Progenitor cell of endocrine pancreas (in vitro differentiated cells): ENCODE measurements around the gene ABHD17C. TPM values are rescaled to one million over a fixed set of nuclear protein-coding genes. Genes with fewer than 3 reads are reported as not detected.

Source experiments
- DNase-seq: peaks from one replicate; pipeline ENCODE4 v3.0.0; 2021; ENCODE audit warnings: low spot score; ENCODE audit not compliant: unreplicated experiment
- H3K27ac Mint-ChIP-seq: 2 replicates; pipeline ENCODE4 v1.8.0; 2021; ENCODE audit warnings: mild to moderate bottlenecking, moderate library complexity, mixed read lengths
- H3K27me3 Mint-ChIP-seq: 2 replicates; pipeline ENCODE4 v1.8.0; 2021; ENCODE audit warnings: mixed read lengths
- H3K36me3 Mint-ChIP-seq: 2 replicates; pipeline ENCODE4 v1.8.0; 2022; ENCODE audit warnings: mixed read lengths; ENCODE audit not compliant: insufficient read depth
- H3K4me1 Mint-ChIP-seq: 2 replicates; pipeline ENCODE4 v1.8.0; 2021; ENCODE audit warnings: low read depth, mixed read lengths
- H3K4me3 Mint-ChIP-seq: 2 replicates; pipeline ENCODE4 v1.8.0; 2021; ENCODE audit warnings: low read depth, mild to moderate bottlenecking, moderate library complexity, mixed read lengths
- H3K9me3 Mint-ChIP-seq: 2 replicates; pipeline ENCODE4 v1.8.0; 2021; ENCODE audit warnings: low read depth, mixed read lengths
- CTCF ChIP-seq: fragments of 200-600 bp; sonication (generic); IDR thresholded peaks from one replicate; pipeline ENCODE4 v1.5.0; 2021; ENCODE audit warnings: antibody characterized with exemption, mild to moderate bottlenecking; ENCODE audit not compliant: unreplicated experiment
- total RNA-seq: library from RNA; stranded (reverse); gene quantifications from 2 replicates; pipeline ENCODE4 v1.2.1, GENCODE V29; 2021

Gene ABHD17C
- total RNA-seq, 1 donor from 2014 or later: 19.8 TPM

DNA sequence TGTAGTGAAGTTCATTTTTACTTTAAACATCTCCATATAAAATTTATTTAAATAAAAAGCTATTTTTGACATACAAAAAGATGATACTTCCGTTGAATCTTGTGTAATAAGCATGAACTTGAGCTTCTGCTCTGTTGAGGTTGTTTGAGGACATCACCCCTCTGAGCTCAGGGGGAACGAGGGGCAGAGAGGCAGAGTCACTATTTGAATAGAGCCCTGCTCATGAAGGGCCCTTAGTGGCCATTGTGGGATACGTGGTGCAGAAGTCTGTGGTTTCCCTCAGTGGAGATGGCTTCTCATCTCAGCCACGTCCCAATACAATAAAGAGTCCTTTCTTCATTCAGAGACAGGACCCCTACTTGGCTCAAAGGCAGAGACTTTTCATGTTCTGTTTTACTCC lies 94.7 kb downstream of the ABHD17C start:
- no peaks in the 10 kb centered on the region for H3K4me1 Mint-ChIP-seq
- peaks cover 23% of the 10 kb centered on the region for H3K27me3 Mint-ChIP-seq
- DNase-seq: no peak
- H3K4me3 Mint-ChIP-seq: no peak overlapping the region
- no peaks in the 10 kb centered on the region for H3K9me3 Mint-ChIP-seq
- TF ChIP-seq CTCF: no peak
- H3K36me3 Mint-ChIP-seq: no peaks in the 10 kb centered on the region
- H3K27ac Mint-ChIP-seq: no peak overlapping the region

GRCh38 chr15:80790236-80790635 lies 95.1 kb downstream of the ABHD17C start:
- Mint-ChIP-seq H3K27ac (no peak overlapping the region), H3K27me3 (peaks cover 21% of the 10 kb centered on the region), H3K4me1 (no peaks in the 10 kb centered on the region), H3K4me3 (no peak overlapping the region), H3K9me3 (no peaks in the 10 kb centered on the region), H3K36me3 (no peaks in the 10 kb centered on the region)
- no peak for TF ChIP-seq CTCF
- no peak for DNase-seq

GRCh38 chr15:80791004-80791403 lies 95.9 kb downstream of the ABHD17C start:
- H3K9me3 Mint-ChIP-seq: no peaks in the 10 kb centered on the region
- peaks cover 21% of the 10 kb centered on the region for H3K27me3 Mint-ChIP-seq
- no peaks in the 10 kb centered on the region for H3K36me3 Mint-ChIP-seq
- no peak overlapping the region for H3K27ac Mint-ChIP-seq
- H3K4me3 Mint-ChIP-seq: no peak overlapping the region
- DNase-seq: no peak
- no peak for TF ChIP-seq CTCF
- peaks cover under 1% of the 10 kb centered on the region for H3K4me1 Mint-ChIP-seq

DNA sequence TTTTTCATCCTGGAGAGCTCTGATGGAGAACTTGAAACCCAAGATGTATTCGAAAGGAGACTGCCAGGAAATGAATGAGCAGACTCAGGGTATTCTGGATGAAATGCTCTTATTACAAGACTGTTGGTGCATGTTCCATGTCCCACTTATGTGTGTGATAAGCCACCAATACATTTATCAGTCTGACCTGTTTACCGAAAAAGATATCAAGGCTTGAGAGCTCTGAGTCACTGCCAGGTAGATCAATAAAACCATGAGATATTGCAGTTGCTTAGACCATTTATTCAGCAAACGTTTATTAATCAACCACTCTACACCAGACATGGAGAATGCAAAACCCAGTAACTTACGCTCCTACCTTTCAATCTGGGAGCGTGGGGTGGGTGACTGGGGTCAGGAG lies 101.3 kb downstream of the ABHD17C start:
- TF ChIP-seq CTCF: no peak
- H3K36me3 Mint-ChIP-seq: no peaks in the 10 kb centered on the region
- DNase-seq: no peak
- H3K9me3 Mint-ChIP-seq: no peaks in the 10 kb centered on the region
- H3K27ac Mint-ChIP-seq: peak overlapping the region; percentile 36
- H3K4me3 Mint-ChIP-seq: no peak overlapping the region
- peaks cover 16% of the 10 kb centered on the region for H3K27me3 Mint-ChIP-seq
- H3K4me1 Mint-ChIP-seq: peaks cover 16% of the 10 kb centered on the region

DNA sequence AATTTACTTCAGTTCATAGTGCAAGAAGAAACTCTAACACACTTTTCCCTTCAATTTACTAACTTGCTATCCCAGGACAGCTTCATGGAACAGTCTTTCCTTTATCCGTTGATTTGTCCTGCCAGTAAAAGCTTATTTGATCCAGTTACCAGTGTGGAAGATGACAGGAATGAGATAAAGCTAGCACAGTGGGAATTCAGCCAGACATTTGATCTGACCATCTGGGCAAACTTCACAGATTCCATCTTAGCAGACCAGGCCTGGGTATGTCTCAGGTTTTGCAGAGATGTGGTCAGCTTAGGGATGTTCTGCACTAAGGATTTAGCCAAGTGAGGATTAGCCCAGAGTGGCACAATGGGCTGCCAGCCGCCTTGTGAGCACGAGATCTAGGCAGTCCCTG lies 103.8 kb downstream of the ABHD17C start:
- peaks cover 16% of the 10 kb centered on the region for H3K4me1 Mint-ChIP-seq
- H3K4me3 Mint-ChIP-seq: no peak overlapping the region
- no peaks in the 10 kb centered on the region for H3K9me3 Mint-ChIP-seq
- TF ChIP-seq CTCF: no peak
- DNase-seq: no peak
- no peaks in the 10 kb centered on the region for H3K36me3 Mint-ChIP-seq
- no peak overlapping the region for H3K27ac Mint-ChIP-seq
- peaks cover 10% of the 10 kb centered on the region for H3K27me3 Mint-ChIP-seq
